Lung (tissue), 12 donors: ENCODE data around the gene PTPRU. TPM values are rescaled to one million over a fixed set of nuclear protein-coding genes. Genes with fewer than 3 reads are reported as not detected.

Source experiments
- ATAC-seq: fragments of 200-7000 bp; cut with Tn5 transposase; one replicate; pipeline ENCODE4 v1.9.1; 2020; ENCODE audit warnings: moderate number of reproducible peaks; ENCODE audit not compliant: insufficient read depth, low FRiP score
- DNase-seq, 3 donors: peaks; one replicate each; pipeline ENCODE4 v3.0.0-alpha.2; 2013 to 2017
- H3K27ac ChIP-seq, 2 donors: one replicate each; pipeline ENCODE4 v1.5.1; 2013; ENCODE audit warnings: mild to moderate bottlenecking in 2 of 2, moderate library complexity in 2 of 2, control low read depth in 1 of 2, inconsistent platforms in 1 of 2, low read depth in 1 of 2, low read length in 1 of 2
- H3K27me3 ChIP-seq, 3 donors: one replicate each; pipeline ENCODE4 v1.5.1; 2013; ENCODE audit warnings: low read length in 2 of 3; ENCODE audit not compliant: control insufficient read depth in 3 of 3, insufficient read depth in 3 of 3
- H3K36me3 ChIP-seq, 4 donors: one replicate each; pipeline ENCODE4 v1.5.1; 2013; ENCODE audit warnings: low read length in 4 of 4, mild to moderate bottlenecking in 1 of 4, moderate library complexity in 1 of 4; ENCODE audit not compliant: control insufficient read depth in 4 of 4, insufficient read depth in 4 of 4
- H3K4me1 ChIP-seq, 5 donors: one replicate each; pipeline ENCODE4 v1.5.1; 2013; ENCODE audit warnings: low read length in 5 of 5, mild to moderate bottlenecking in 2 of 5, moderate library complexity in 1 of 5; ENCODE audit not compliant: control insufficient read depth in 5 of 5, insufficient read depth in 5 of 5
- H3K4me3 ChIP-seq: one replicate; pipeline ENCODE4 v1.5.1; 2013; ENCODE audit warnings: mild to moderate bottlenecking, control low read depth, moderate library complexity
- H3K9ac ChIP-seq, 2 donors: one replicate each; pipeline ENCODE4 v1.5.1; 2013; ENCODE audit warnings: low read length in 2 of 2, control low read depth in 1 of 2; ENCODE audit not compliant: insufficient read depth in 1 of 2
- H3K9me3 ChIP-seq, 4 donors: one replicate each; pipeline ENCODE4 v1.5.1; 2013; ENCODE audit warnings: low read length in 3 of 4, mild to moderate bottlenecking in 1 of 4, moderate library complexity in 1 of 4; ENCODE audit not compliant: control insufficient read depth in 4 of 4, insufficient read depth in 3 of 4
- WGBS, 2 donors: extraction: QIAGEN DNeasy Blood & Tissue Kit; methylation state at CpG; one replicate each; pipeline ENCODE4 v1.1.7; 2013; 5-methylcytosine and 5-hydroxymethylcytosine counted together
- polyA plus RNA-seq, 2 donors: library from polyadenylated mRNA; stranded (reverse); fragments of 200-250 nt; gene quantifications; one replicate each; pipeline ENCODE4 v1.2.1, GENCODE V29; 2013
- total RNA-seq, 2 donors: library from RNA; depleted of rRNA in 1 of 2; stranded (reverse); fragments of >200 nt in 1 of 2; gene quantifications; one replicate each; pipeline ENCODE4 v1.2.1, GENCODE V29; 2014 to 2021
- TF ChIP-seq, protein P1 (sequence below): IDR thresholded peaks from 2 replicates; pipeline ENCODE4 v1.5.1; 2012; ENCODE audit warnings: mild to moderate bottlenecking; ENCODE audit errors: control extremely low read depth, extremely low read depth
- donor health status: control.
- donor health status: control.
- donor health status: Bipolar disorder and iron deficiency.
- donor health status: healthy.
- donor health status: DM: yes; HTN: yes; CAD: no.

The PTPRU gene
- total and polyA plus RNA-seq, 4 donors: 22.6 to 55.3 (median 32.9) TPM

DNA sequence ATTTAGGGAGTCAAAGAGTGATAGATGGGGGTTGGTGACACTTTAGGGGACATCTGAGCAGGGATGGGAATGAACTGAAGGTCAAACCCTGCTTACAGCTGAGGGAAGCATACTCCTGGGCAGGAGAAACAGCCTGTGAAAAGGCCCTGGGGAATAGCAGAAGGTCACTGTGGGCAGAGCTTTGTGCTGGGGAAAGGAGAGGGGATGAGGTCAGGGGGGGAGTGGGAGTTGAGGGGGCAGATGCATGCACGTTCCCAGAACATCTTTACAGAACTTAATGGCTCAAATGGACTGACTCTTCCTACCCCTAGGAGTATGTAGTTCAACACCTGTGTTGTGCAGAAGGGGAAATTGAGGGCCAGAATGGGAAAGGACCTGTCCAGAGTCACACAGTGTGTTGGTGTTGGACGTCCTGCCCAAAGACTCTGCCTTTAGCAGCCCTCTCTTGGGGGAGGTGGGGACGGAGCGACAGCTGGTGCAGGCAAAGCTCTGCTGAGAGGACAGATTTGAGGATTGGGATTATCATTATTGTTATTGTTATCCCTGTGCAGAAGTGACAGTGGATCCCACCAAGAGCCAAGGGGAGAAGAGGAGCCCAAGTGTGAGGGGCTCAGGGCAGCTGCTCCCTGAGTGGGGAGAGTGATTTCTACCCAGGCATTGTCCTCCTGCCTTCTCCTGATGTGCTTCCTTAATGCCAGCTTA, 116.5 kb downstream of the PTPRU start:
- H3K27ac ChIP-seq: no peak overlapping the region
- no peaks in the 10 kb centered on the region for H3K36me3 ChIP-seq
- no peak for ATAC-seq
- WGBS, 2 donors: 69 to 80% methylated on average over 4 of the region's 4 CpGs
- TF ChIP-seq, protein P1, sequence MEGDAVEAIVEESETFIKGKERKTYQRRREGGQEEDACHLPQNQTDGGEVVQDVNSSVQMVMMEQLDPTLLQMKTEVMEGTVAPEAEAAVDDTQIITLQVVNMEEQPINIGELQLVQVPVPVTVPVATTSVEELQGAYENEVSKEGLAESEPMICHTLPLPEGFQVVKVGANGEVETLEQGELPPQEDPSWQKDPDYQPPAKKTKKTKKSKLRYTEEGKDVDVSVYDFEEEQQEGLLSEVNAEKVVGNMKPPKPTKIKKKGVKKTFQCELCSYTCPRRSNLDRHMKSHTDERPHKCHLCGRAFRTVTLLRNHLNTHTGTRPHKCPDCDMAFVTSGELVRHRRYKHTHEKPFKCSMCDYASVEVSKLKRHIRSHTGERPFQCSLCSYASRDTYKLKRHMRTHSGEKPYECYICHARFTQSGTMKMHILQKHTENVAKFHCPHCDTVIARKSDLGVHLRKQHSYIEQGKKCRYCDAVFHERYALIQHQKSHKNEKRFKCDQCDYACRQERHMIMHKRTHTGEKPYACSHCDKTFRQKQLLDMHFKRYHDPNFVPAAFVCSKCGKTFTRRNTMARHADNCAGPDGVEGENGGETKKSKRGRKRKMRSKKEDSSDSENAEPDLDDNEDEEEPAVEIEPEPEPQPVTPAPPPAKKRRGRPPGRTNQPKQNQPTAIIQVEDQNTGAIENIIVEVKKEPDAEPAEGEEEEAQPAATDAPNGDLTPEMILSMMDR: no peak
- no peaks in the 10 kb centered on the region for H3K9me3 ChIP-seq
- no peak for DNase-seq
- H3K4me3 ChIP-seq: no peak overlapping the region
- H3K9ac ChIP-seq: no peak overlapping the region
- no peaks in the 10 kb centered on the region for H3K4me1 ChIP-seq
- no peaks in the 10 kb centered on the region for H3K27me3 ChIP-seq

DNA sequence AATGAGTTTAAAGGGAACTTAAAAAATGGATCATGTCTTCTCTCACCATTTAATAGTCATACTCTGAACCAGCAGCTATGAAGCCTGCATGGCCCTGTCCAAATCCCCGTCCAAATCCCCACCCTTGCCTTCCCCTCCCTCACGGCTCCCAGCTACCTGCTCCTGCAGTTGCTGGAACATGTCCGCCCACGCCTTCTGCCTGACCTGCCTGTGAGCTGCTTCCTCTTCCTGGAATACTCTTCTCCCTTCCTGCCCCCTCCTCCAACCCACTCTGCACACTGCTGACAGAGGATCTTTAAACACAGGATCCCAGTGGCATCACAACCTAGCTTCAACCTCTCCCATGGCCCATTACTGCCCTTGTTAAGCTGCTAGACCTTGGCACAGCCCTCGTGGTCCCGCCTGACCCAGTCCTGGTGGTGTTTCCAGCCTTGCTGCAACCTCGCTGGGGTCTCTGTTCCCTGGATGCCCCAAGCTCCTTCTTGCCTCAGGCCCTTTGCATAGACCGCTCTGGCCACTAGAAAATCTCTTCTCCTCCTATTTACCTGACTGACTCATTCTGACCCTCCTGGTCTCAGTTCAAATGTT, 118.3 kb downstream of the PTPRU start:
- Histone ChIP-seq H3K9me3 (no peaks in the 10 kb centered on the region), H3K27me3 (no peaks in the 10 kb centered on the region), H3K4me3 (no peak overlapping the region), H3K4me1 (no peaks in the 10 kb centered on the region), H3K36me3 (no peaks in the 10 kb centered on the region), H3K27ac (no peak overlapping the region), H3K9ac (no peak overlapping the region)
- peak in 1 of 3 donors; percentile 2 for DNase-seq
- WGBS, 2 donors: 65 to 66% methylated on average over 8 of the region's 8 CpGs
- ATAC-seq: no peak
- TF ChIP-seq, protein P1: no peak

- H3K4me1 ChIP-seq: no peaks in the 10 kb centered on the region
- TF ChIP-seq, protein P1: no peak
- H3K9ac ChIP-seq: no peak overlapping the region
- ATAC-seq (no peak), DNase-seq (no peak)
- H3K27ac ChIP-seq: no peak overlapping the region
- no peaks in the 10 kb centered on the region for H3K36me3 ChIP-seq
- peaks cover 0 to 3% (median 0%) of the 10 kb centered on the region in 3 donors for H3K27me3 ChIP-seq
- H3K4me3 ChIP-seq: no peak overlapping the region
- 74 to 76% methylated on average over 6 of the region's 6 CpGs for WGBS, 2 donors
- H3K9me3 ChIP-seq: no peaks in the 10 kb centered on the region
Measured at GRCh38 chr1:29355375-29355774, 119.1 kb downstream of the PTPRU start.

GRCh38 chr1:29356663-29357062, 120.3 kb downstream of the PTPRU start:
- H3K4me1 ChIP-seq: no peaks in the 10 kb centered on the region
- no peak for ATAC-seq
- H3K27ac ChIP-seq: no peak overlapping the region
- H3K9me3 ChIP-seq: no peaks in the 10 kb centered on the region
- no peak for DNase-seq
- TF ChIP-seq, protein P1: no peak
- no peak overlapping the region for H3K9ac ChIP-seq
- H3K4me3 ChIP-seq: no peak overlapping the region
- H3K36me3 ChIP-seq: no peaks in the 10 kb centered on the region
- peaks cover 0 to 11% (median 2%) of the 10 kb centered on the region in 3 donors for H3K27me3 ChIP-seq
- WGBS, 2 donors: 67 to 71% methylated on average over 14 of the region's 14 CpGs
